ENCODE measurements around the gene PDGFRB. TPM values are rescaled to one million over a fixed set of nuclear protein-coding genes. Genes with fewer than 3 reads are reported as not detected.

PDGFRB gene
- polyA plus RNA-seq, 1 donor (not counting 4 experiments of a cell fraction or from before 2014, with no cell fraction given): 0.14 TPM

- no peak overlapping the region for H3K27ac ChIP-seq (ENCODE audit: control insufficient read depth, insufficient read depth, low read length)
Measured at GRCh38 chr5:150129454-150129812, 26.2 kb downstream of the PDGFRB start.

GRCh38 chr5:150126921-150127265, 28.8 kb downstream of the PDGFRB start:
- Histone ChIP-seq H3K79me2 (ENCODE audit: control insufficient read depth, insufficient read depth, low read length) (no peaks in the 10 kb centered on the region), H3K4me3 (ENCODE audit: control insufficient read depth in 2 of 3, extremely low read depth in 1 of 3, insufficient read depth in 2 of 3, low read depth in 1 of 3, low read length in 3 of 3) (no peak overlapping the region), H3K4me1 (ENCODE audit: control insufficient read depth, extremely low read depth, insufficient read depth, low read length) (peaks cover 7% of the 10 kb centered on the region), H3K4me2 (ENCODE audit: control insufficient read depth, extremely low read depth, insufficient read depth, low read depth, low read length) (no peak overlapping the region), H2AFZ (ENCODE audit: control insufficient read depth, low read length) (no peak overlapping the region), H3K9me3 (ENCODE audit: control insufficient read depth, low read depth, low read length) (no peaks in the 10 kb centered on the region), H4K20me1 (ENCODE audit: control insufficient read depth, extremely low read depth, insufficient read depth, low read length) (no peaks in the 10 kb centered on the region), H3K9me1 (ENCODE audit: control insufficient read depth, extremely low read depth, insufficient read depth, low read length) (no peaks in the 10 kb centered on the region), H3K27me3 (ENCODE audit: control insufficient read depth, extremely low read depth, insufficient read depth, low read length) (no peaks in the 10 kb centered on the region), H3K27ac (ENCODE audit: control insufficient read depth, insufficient read depth, low read length) (no peak overlapping the region), H3K9ac (ENCODE audit: control insufficient read depth, extremely low read depth, insufficient read depth, low read length) (no peak overlapping the region), H3K36me3 (ENCODE audit: control insufficient read depth in 2 of 2, extremely low read depth in 1 of 2, insufficient read depth in 2 of 2, low read length in 2 of 2) (no peaks in the 10 kb centered on the region)
- DNase-seq (ENCODE audit: low read depth, low spot score) (no peak), FAIRE-seq (no peak)
- dilution Hi-C loops (cut with MboI; ENCODE audit: extremely low pct_ligation_motif_present, low sequenced_read_pairs): no loop called here
- TF ChIP-seq EZH2 (IDR thresholded peaks at IDR 0.05; ENCODE audit: low read length): no peak
- TF ChIP-seq CTCF (optimal IDR thresholded peaks at IDR 0.05 in 1 of 3, IDR thresholded peaks at IDR 0.05 in 1 of 3, conservative IDR thresholded peaks at IDR 0.05 in 1 of 3; ENCODE audit: extremely low read depth in 1 of 3, insufficient read depth in 2 of 3, low read length in 3 of 3): no peak

More at GRCh38 chr5:150129454-150129812, 26.2 kb downstream of the PDGFRB start:
- no peak for DNase-seq (ENCODE audit: low read depth, low spot score)
- TF ChIP-seq EZH2 (IDR thresholded peaks at IDR 0.05; ENCODE audit: low read length) (no peak), CTCF (optimal IDR thresholded peaks at IDR 0.05 in 1 of 3, IDR thresholded peaks at IDR 0.05 in 1 of 3, conservative IDR thresholded peaks at IDR 0.05 in 1 of 3; ENCODE audit: extremely low read depth in 1 of 3, insufficient read depth in 2 of 3, low read length in 3 of 3) (no peak)
- H3K27me3 ChIP-seq (ENCODE audit: control insufficient read depth, extremely low read depth, insufficient read depth, low read length): peaks cover 1% of the 10 kb centered on the region
- H3K9ac ChIP-seq (ENCODE audit: control insufficient read depth, extremely low read depth, insufficient read depth, low read length): peak overlapping the region; percentile 59
- H3K79me2 ChIP-seq (ENCODE audit: control insufficient read depth, insufficient read depth, low read length): no peaks in the 10 kb centered on the region
- FAIRE-seq: no peak
- H3K9me1 ChIP-seq (ENCODE audit: control insufficient read depth, extremely low read depth, insufficient read depth, low read length): no peaks in the 10 kb centered on the region
- H3K4me1 ChIP-seq (ENCODE audit: control insufficient read depth, extremely low read depth, insufficient read depth, low read length): peaks cover 7% of the 10 kb centered on the region
- H3K36me3 ChIP-seq (ENCODE audit: control insufficient read depth in 2 of 2, extremely low read depth in 1 of 2, insufficient read depth in 2 of 2, low read length in 2 of 2): no peaks in the 10 kb centered on the region
- H3K4me2 ChIP-seq (ENCODE audit: control insufficient read depth, extremely low read depth, insufficient read depth, low read depth, low read length): peak overlapping the region; percentile 86
- peak overlapping the region; percentile 97 for H2AFZ ChIP-seq (ENCODE audit: control insufficient read depth, low read length)
- no peaks in the 10 kb centered on the region for H4K20me1 ChIP-seq (ENCODE audit: control insufficient read depth, extremely low read depth, insufficient read depth, low read length)
- no peak overlapping the region for H3K4me3 ChIP-seq (ENCODE audit: control insufficient read depth in 2 of 3, extremely low read depth in 1 of 3, insufficient read depth in 2 of 3, low read depth in 1 of 3, low read length in 3 of 3)
- dilution Hi-C loops (cut with MboI; ENCODE audit: extremely low pct_ligation_motif_present, low sequenced_read_pairs): no loop called here
- H3K9me3 ChIP-seq (ENCODE audit: control insufficient read depth, low read depth, low read length): no peaks in the 10 kb centered on the region
